ENCODE results near the gene PADI4. TPM values are rescaled to one million over a fixed set of nuclear protein-coding genes. Genes with fewer than 3 reads are reported as not detected.
A peak's percentile ranks its signal among the peaks of the same experiment; 100 is the strongest.

The PADI4 gene
- total and polyA plus RNA-seq, 2 of the 4 experiments (the other 2 are of a cell fraction), result not detected

DNA sequence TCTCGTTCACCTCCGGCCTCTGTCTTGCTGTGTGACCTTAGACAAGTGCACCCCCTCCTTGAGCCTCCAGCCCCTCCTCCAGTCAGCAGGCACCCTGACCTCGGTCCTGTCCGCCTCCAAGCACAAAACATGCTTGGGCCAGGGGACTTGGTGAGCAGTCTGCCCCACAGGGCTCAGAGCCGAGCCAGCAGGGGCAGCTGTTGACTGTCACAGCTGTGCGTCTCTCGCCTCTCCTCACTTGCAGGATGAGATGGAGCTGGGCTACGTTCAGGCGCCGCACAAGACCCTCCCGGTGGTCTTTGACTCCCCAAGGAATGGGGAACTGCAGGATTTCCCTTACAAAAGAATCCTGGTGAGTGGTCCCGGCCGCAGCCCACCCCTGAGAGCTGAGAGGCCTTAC is 34.9 kb upstream of the PADI4 start:
- no peak overlapping the region for H4K5ac ChIP-seq (ENCODE audit: low read depth, low read length)
- H3K56ac ChIP-seq (ENCODE audit: extremely low read depth, insufficient read depth, low read length), result no peak overlapping the region
- no peaks in the 10 kb centered on the region for H4K20me1 ChIP-seq (ENCODE audit: insufficient read depth, low read length)
- dilution Hi-C loops (cut with HindIII; ENCODE audit: low sequenced_read_pairs, unreplicated experiment) (no loop called here), in situ Hi-C loops (cut with MboI; ENCODE audit: low sequenced_read_pairs) (no loop called here), intact Hi-C loops (cut with micrococcal nuclease) (no loop called here)
- H3K18ac ChIP-seq (ENCODE audit: low read depth, low read length), result no peak overlapping the region
- H3K23ac ChIP-seq (ENCODE audit: low read depth, low read length), result no peak overlapping the region
- 61% methylated on average over 4 of the region's 13 CpGs; no CpG with 5 or more reads in 1 of the 2 experiments for WGBS, 2 experiments (ENCODE audit: extremely low coverage in 2 of 2, insufficient read length in 1 of 2)
- H4K91ac ChIP-seq (ENCODE audit: insufficient read depth, low read depth, low read length), result no peak overlapping the region
- no peak overlapping the region for H3K4me3 ChIP-seq (ENCODE audit: insufficient read depth, low read depth, low read length)
- no peak overlapping the region for H2BK120ac ChIP-seq (ENCODE audit: low read depth, low read length)
- H3K4ac ChIP-seq (ENCODE audit: low read depth, low read length), result no peak overlapping the region
- no peak overlapping the region for H2AK5ac ChIP-seq (ENCODE audit: low read depth, low read length)
- no peak for TF ChIP-seq CHD1 (IDR thresholded peaks at IDR 0.05; ENCODE audit: low read depth, low read length)
- TF ChIP-seq MAFK (IDR thresholded peaks at IDR 0.05; ENCODE audit: low read depth, low read length), result no peak
- TF ChIP-seq RAD21 (IDR thresholded peaks at IDR 0.05; ENCODE audit: low read length), result no peak
- H3K9ac ChIP-seq (ENCODE audit: low read depth, low read length), result no peak overlapping the region
- H3K27ac ChIP-seq (ENCODE audit: insufficient read depth, low read length), result no peak overlapping the region
- CTCF ChIA-PET, result interaction anchor here (1.3 kb wide), 1 partner anchor 145 kb away, joined by 3 read pairs; no protein-coding TSS in a partner anchor
- ATAC-seq (ENCODE audit: low read depth), result no peak
- H3K4me1 ChIP-seq (ENCODE audit: control insufficient read depth, insufficient read depth, low read length), result no peaks in the 10 kb centered on the region
- H2BK15ac ChIP-seq (ENCODE audit: low read depth, low read length), result no peak overlapping the region
- H3K14ac ChIP-seq (replicated peaks; ENCODE audit: low read depth, low read length), result no peak overlapping the region
- H2BK20ac ChIP-seq (ENCODE audit: low read depth, low read length), result no peak overlapping the region
- no peaks in the 10 kb centered on the region for H3K79me1 ChIP-seq (ENCODE audit: low read depth in 1 of 2, low read length in 2 of 2)
- no peak for DNase-seq
- H3K9me3 ChIP-seq (ENCODE audit: control insufficient read depth, insufficient read depth, low read length), result no peaks in the 10 kb centered on the region
- H3K36me3 ChIP-seq (ENCODE audit: control insufficient read depth, insufficient read depth, low read length), result no peaks in the 10 kb centered on the region
- no peaks in the 10 kb centered on the region for H3K9me1 ChIP-seq (ENCODE audit: insufficient read depth, low read length)
- peaks cover 17% of the 10 kb centered on the region for H3K27me3 ChIP-seq (ENCODE audit: control insufficient read depth, insufficient read depth, low read length)
- no peak overlapping the region for H4K8ac ChIP-seq (ENCODE audit: low read depth in 2 of 2, low read length in 2 of 2)
- BruUV-seq (replicated peaks), result no TSS peak
- peak overlapping the region; percentile 16 for H2AK9ac ChIP-seq (replicated peaks; ENCODE audit: low read depth, low read length, poor library complexity)
- POLR2A ChIA-PET (ENCODE audit: unreplicated experiment), result no interaction called here
- no peak overlapping the region for H2AFZ ChIP-seq (replicated peaks; ENCODE audit: low read length, poor library complexity)
- no peak overlapping the region for H2BK5ac ChIP-seq (ENCODE audit: low read depth, low read length, poor library complexity, severe bottlenecking)
- no peak overlapping the region for H3K4me2 ChIP-seq (ENCODE audit: low read depth, low read length)

All from IMR-90 (cell line).